HepG2 (cell line): ENCODE data around the gene TTC21B.

Experiments
- HMGA1 ChIP-seq: sonication (generic); formaldehyde crosslinking; conservative IDR thresholded peaks from 2 replicates; pipeline ENCODE4 v1.4.0; 2020; ENCODE audit warnings: missing genetic modification reagents
- KAT8 ChIP-seq: IDR thresholded peaks from 2 replicates; pipeline ENCODE4 v1.6.1; 2016; ENCODE audit warnings: missing genetic modification reagents, missing compliant biosample characterization
- MAFK ChIP-seq, 2 experiments: IDR thresholded peaks in 1 of 2; conservative IDR thresholded peaks in 1 of 2; 2 replicates each; pipeline ENCODE4 v1.6.1; 2011; ENCODE audit warnings: improper control_type of control experiment in 2 of 2, low read length in 2 of 2
- MAZ ChIP-seq, 2 experiments: sonication (generic) in 1 of 2; formaldehyde crosslinking in 1 of 2; IDR thresholded peaks; 2 replicates each; pipeline versions ENCODE4 v1.5.0 to v1.6.1; 2012 to 2020; ENCODE audit warnings: low read depth in 2 of 2, mild to moderate bottlenecking in 2 of 2, borderline replicate concordance in 1 of 2, improper control_type of control experiment in 1 of 2, low read length in 1 of 2, missing genetic modification reagents in 1 of 2, moderate library complexity in 1 of 2
- POLR2A ChIP-seq, 2 experiments: IDR thresholded peaks; 2 replicates each; pipeline ENCODE4 v1.6.1; 2011; ENCODE audit warnings: low read depth in 2 of 2, low read length in 2 of 2, mild to moderate bottlenecking in 1 of 2, moderate library complexity in 1 of 2; ENCODE audit not compliant: insufficient read depth in 1 of 2
- SUZ12 ChIP-seq: fragments of 150-350 bp; IDR thresholded peaks from 2 replicates; pipeline ENCODE4 v1.6.1; 2014; ENCODE audit warnings: low read depth, low read length
- TBP ChIP-seq: sonication (generic); formaldehyde crosslinking; IDR thresholded peaks from 2 replicates; pipeline ENCODE4 v1.5.0; 2020; ENCODE audit warnings: missing genetic modification reagents
- ZNF335 ChIP-seq: sonication (generic); formaldehyde crosslinking; IDR thresholded peaks from 2 replicates; pipeline ENCODE4 v1.4.0; 2020; ENCODE audit warnings: missing genetic modification reagents
- ZNF569 ChIP-seq: sonication (generic); formaldehyde crosslinking; IDR thresholded peaks from 2 replicates; pipeline ENCODE4 v1.5.0; 2020; ENCODE audit warnings: mild to moderate bottlenecking, missing genetic modification reagents, moderate library complexity, borderline replicate concordance
- ZNF737 ChIP-seq: sonication (generic); formaldehyde crosslinking; IDR thresholded peaks from 2 replicates; pipeline ENCODE4 v1.5.0; 2020; ENCODE audit warnings: missing genetic modification reagents, mild to moderate bottlenecking, borderline replicate concordance
- TF ChIP-seq, protein P1 (sequence below): sonication (generic); formaldehyde crosslinking; IDR thresholded peaks from 2 replicates; pipeline ENCODE4 v1.5.0; 2020; ENCODE audit warnings: missing genetic modification reagents
- TF ChIP-seq, protein P2 (sequence below): sonication (generic); formaldehyde crosslinking; IDR thresholded peaks from 2 replicates; pipeline ENCODE4 v1.5.0; 2020; ENCODE audit warnings: mild to moderate bottlenecking, missing genetic modification reagents, moderate library complexity
- TF ChIP-seq, protein P3 (sequence below), 2 experiments: sonication (generic) in 1 of 2; formaldehyde crosslinking in 1 of 2; IDR thresholded peaks; 2 replicates each; pipeline versions ENCODE4 v1.5.1 to v1.6.1; 2011 to 2020; ENCODE audit warnings: borderline replicate concordance in 1 of 2, low read depth in 1 of 2, low read length in 1 of 2, mild to moderate bottlenecking in 1 of 2, missing genetic modification reagents in 1 of 2, moderate library complexity in 1 of 2

DNA sequence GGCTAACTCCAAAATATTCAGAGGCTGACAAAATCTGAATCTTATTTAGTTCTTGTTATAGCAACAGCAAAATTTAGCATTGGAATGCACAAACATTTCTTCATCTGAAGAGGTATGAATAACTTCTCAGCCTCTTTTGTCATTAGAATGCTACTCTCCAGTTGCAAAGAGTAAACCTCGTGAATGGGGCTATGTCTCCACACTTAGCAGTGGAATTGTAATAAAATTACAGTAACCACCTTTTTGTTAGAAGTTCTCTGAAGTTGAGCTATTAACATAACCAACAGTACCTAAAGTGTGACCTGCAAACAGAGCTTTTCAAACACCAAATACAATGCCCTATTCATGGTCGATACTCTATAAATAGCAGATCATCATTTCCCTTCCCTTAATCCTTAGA, 109.4 kb downstream of the TTC21B start:
- TF ChIP-seq ZNF737 = no peak
- no peak for TF ChIP-seq SUZ12
- no peak for TF ChIP-seq KAT8 (CRISPR knock-in tag)
- TF ChIP-seq, protein P1, sequence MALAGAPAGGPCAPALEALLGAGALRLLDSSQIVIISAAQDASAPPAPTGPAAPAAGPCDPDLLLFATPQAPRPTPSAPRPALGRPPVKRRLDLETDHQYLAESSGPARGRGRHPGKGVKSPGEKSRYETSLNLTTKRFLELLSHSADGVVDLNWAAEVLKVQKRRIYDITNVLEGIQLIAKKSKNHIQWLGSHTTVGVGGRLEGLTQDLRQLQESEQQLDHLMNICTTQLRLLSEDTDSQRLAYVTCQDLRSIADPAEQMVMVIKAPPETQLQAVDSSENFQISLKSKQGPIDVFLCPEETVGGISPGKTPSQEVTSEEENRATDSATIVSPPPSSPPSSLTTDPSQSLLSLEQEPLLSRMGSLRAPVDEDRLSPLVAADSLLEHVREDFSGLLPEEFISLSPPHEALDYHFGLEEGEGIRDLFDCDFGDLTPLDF = no peak
- TF ChIP-seq ZNF335 (CRISPR knock-in tag) = no peak
- no peak for TF ChIP-seq ZNF569 (CRISPR knock-in tag)
- TF ChIP-seq MAFK (conservative IDR thresholded peaks at IDR 0.05 in 1 of 2, IDR thresholded peaks at IDR 0.05 in 1 of 2; ENCODE audit: low read length in 2 of 2) = no peak
- TF ChIP-seq, protein P2, sequence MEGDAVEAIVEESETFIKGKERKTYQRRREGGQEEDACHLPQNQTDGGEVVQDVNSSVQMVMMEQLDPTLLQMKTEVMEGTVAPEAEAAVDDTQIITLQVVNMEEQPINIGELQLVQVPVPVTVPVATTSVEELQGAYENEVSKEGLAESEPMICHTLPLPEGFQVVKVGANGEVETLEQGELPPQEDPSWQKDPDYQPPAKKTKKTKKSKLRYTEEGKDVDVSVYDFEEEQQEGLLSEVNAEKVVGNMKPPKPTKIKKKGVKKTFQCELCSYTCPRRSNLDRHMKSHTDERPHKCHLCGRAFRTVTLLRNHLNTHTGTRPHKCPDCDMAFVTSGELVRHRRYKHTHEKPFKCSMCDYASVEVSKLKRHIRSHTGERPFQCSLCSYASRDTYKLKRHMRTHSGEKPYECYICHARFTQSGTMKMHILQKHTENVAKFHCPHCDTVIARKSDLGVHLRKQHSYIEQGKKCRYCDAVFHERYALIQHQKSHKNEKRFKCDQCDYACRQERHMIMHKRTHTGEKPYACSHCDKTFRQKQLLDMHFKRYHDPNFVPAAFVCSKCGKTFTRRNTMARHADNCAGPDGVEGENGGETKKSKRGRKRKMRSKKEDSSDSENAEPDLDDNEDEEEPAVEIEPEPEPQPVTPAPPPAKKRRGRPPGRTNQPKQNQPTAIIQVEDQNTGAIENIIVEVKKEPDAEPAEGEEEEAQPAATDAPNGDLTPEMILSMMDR (CRISPR knock-in tag) = no peak
- TF ChIP-seq, protein P3, sequence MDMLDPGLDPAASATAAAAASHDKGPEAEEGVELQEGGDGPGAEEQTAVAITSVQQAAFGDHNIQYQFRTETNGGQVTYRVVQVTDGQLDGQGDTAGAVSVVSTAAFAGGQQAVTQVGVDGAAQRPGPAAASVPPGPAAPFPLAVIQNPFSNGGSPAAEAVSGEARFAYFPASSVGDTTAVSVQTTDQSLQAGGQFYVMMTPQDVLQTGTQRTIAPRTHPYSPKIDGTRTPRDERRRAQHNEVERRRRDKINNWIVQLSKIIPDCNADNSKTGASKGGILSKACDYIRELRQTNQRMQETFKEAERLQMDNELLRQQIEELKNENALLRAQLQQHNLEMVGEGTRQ (IDR thresholded peaks at IDR 0.05; ENCODE audit: low read depth, low read length) = no peak
- TF ChIP-seq, protein P3 (CRISPR knock-in tag; IDR thresholded peaks at IDR 0.05; ENCODE audit: borderline replicate concordance) = no peak
- TF ChIP-seq HMGA1 (CRISPR knock-in tag) = no peak
- no peak for TF ChIP-seq MAZ (IDR thresholded peaks at IDR 0.05; ENCODE audit: borderline replicate concordance, low read depth, low read length)
- TF ChIP-seq MAZ (CRISPR knock-in tag; IDR thresholded peaks at IDR 0.05; ENCODE audit: low read depth) = no peak
- no peak for TF ChIP-seq TBP
- no peak for TF ChIP-seq POLR2A (IDR thresholded peaks at IDR 0.05; ENCODE audit: insufficient read depth in 1 of 2, low read depth in 2 of 2, low read length in 2 of 2)
